LNCaP clone FGC (cell line): ENCODE measurements around the gene GAGE12D.
"Not testable (repeated sequence)": the region's sequence is repeated elsewhere in the genome, so short reads cannot be mapped to it uniquely, and the experiment has no call there.

Experiments used
- DNase-seq: peaks from one replicate; pipeline ENCODE4 v3.0.0-alpha.2; 2011; ENCODE audit warnings: low read depth
- H3K4me3 ChIP-seq: 2 replicates; pipeline ENCODE4 v1.5.1; 2011; ENCODE audit warnings: mild to moderate bottlenecking, low read depth, low read length, control low read depth

The GAGE12D gene

GRCh38 chrX:49541433-49541832, at the start of gene GAGE12D:
Gene GAGE12D (plus strand): TSS chrX:49541733. CDS start chrX:49542888, 1,155 bp downstream.
- DNase-seq, H3K4me3 ChIP-seq: not testable (repeated sequence)

GRCh38 chrX:49531877-49532276, 9.7 kb upstream of the GAGE12D start, which contains the start of gene GAGE12C:
Gene GAGE12C (plus strand): TSS chrX:49532177. CDS start chrX:49533332, 1,155 bp downstream.
- H3K4me3 ChIP-seq, DNase-seq: not testable (repeated sequence)

- H3K4me3 ChIP-seq, DNase-seq: not testable (repeated sequence)
These were observed 9.5 kb downstream of the GAGE12D start, which contains the start of gene GAGE12E for GRCh38 chrX:49550989-49551388. Gene GAGE12E (plus strand): TSS chrX:49551289. CDS start chrX:49552444, 1,155 bp downstream.

GRCh38 chrX:49560542-49560941, 19.0 kb downstream of the GAGE12D start, which contains the start of gene GAGE12F:
Gene GAGE12F (plus strand): TSS chrX:49560842. CDS start chrX:49561997, 1,155 bp downstream.
- DNase-seq, H3K4me3 ChIP-seq: not testable (repeated sequence)

- not testable (repeated sequence) for H3K4me3 ChIP-seq, DNase-seq
These were observed 27.2 kb downstream of the GAGE12D start for GRCh38 chrX:49568728-49569127.

- not testable (repeated sequence) for DNase-seq, H3K4me3 ChIP-seq
These were observed 27.6 kb downstream of the GAGE12D start for GRCh38 chrX:49569152-49569551.

GRCh38 chrX:49570100-49570499, 28.6 kb downstream of the GAGE12D start, which contains the start of gene GAGE12G:
Gene GAGE12G (plus strand): TSS chrX:49570400. CDS start chrX:49571555, 1,155 bp downstream.
- H3K4me3 ChIP-seq, DNase-seq: not testable (repeated sequence)

- not testable (repeated sequence) for H3K4me3 ChIP-seq, DNase-seq
These were observed 38.1 kb downstream of the GAGE12D start, which contains the start of gene GAGE12H for GRCh38 chrX:49579649-49580048. Gene GAGE12H (plus strand): TSS chrX:49579949. CDS start chrX:49581104, 1,155 bp downstream.

GRCh38 chrX:49589196-49589595, 47.7 kb downstream of the GAGE12D start, which contains the start of gene GAGE2A:
Gene GAGE2A (plus strand): TSS chrX:49589496. CDS start chrX:49590651, 1,155 bp downstream.
- H3K4me3 ChIP-seq = peak within 1 kb of the TSS; percentile 35
- not testable (repeated sequence) for DNase-seq

- H3K4me3 ChIP-seq = peak overlapping the region; percentile 35
- not testable (repeated sequence) for DNase-seq
These were observed 48.4 kb downstream of the GAGE12D start for GRCh38 chrX:49589769-49590478.

- not testable (repeated sequence) for DNase-seq, H3K4me3 ChIP-seq
These were observed 49.0 kb downstream of the GAGE12D start for GRCh38 chrX:49590488-49590887.
